Measurements from ENCODE around the gene GADD45G.

The GADD45G gene

DNA sequence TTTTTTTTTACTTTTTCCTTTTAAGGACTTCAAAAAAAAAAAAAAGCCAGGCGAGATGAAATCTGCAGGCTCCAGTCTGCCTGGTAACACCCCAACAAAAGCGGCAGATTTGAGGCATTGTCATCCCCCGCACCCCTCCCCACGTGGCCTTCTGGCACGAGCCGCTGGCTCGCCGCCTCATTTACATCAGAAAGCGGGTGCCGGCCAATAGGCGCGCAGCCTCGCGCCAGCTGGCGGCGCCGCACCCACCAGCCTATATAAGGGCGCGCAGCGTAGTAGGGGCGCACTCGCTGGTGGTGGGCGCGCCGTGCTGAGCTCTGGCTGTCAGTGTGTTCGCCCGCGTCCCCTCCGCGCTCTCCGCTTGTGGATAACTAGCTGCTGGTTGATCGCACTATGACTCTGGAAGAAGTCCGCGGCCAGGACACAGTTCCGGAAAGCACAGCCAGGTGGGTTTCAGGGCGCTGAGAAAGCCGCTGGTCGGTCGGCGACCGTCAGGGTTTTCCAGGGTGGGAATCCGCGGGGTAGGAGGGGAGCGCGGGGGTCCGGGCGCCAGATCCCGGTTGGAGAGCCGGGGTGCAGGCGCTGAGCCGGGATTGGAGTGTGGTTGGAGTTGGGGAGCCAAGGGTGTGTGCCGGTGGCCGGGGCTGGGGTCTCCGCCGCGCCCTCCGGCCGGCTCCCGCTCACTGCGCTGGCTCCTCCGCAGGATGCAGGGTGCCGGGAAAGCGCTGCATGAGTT lies at the start of gene GADD45G:
Gene GADD45G (plus strand): TSS at position 284 of the 736 bp plus-strand sequence. CDS start 110 bp downstream, at position 394.
- peak within 1 kb of the TSS; percentile 56 for H3K4me3 ChIP-seq (ENCODE audit: low read length)
- no peak for TF ChIP-seq CTCF (conservative IDR thresholded peaks at IDR 0.05; ENCODE audit: low read length)
- peak; percentile 54 for DNase-seq (ENCODE audit: low read depth)

DNA sequence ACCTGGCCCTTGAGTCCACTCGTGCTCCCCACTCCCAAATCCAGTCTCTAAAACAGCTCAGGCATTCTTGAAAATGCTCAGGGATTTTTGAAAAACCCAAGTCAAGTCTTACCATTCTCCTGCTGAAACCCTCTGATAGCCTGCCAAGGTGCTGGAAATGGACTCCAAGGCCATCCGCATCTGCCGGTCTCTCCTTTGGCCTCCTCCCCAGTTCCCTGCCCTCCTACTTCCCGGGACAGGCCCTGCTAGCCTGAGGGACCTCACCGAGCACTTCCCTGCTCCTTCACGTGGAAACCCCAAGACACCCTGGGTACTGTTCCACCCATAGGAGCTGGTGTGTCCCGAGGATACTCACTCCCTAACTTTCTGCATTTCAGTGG lies 49.8 kb upstream of the GADD45G start:
- no peak overlapping the region for H3K4me3 ChIP-seq (ENCODE audit: low read length)
- no peak for DNase-seq (ENCODE audit: low read depth)
- TF ChIP-seq CTCF (conservative IDR thresholded peaks at IDR 0.05; ENCODE audit: low read length), result no peak

- DNase-seq (ENCODE audit: low read depth), result no peak
- H3K4me3 ChIP-seq (ENCODE audit: low read length), result no peak overlapping the region
- TF ChIP-seq CTCF (conservative IDR thresholded peaks at IDR 0.05; ENCODE audit: low read length), result no peak
Measured at GRCh38 chr9:89555451-89556375, 49.1 kb upstream of the GADD45G start.

DNA sequence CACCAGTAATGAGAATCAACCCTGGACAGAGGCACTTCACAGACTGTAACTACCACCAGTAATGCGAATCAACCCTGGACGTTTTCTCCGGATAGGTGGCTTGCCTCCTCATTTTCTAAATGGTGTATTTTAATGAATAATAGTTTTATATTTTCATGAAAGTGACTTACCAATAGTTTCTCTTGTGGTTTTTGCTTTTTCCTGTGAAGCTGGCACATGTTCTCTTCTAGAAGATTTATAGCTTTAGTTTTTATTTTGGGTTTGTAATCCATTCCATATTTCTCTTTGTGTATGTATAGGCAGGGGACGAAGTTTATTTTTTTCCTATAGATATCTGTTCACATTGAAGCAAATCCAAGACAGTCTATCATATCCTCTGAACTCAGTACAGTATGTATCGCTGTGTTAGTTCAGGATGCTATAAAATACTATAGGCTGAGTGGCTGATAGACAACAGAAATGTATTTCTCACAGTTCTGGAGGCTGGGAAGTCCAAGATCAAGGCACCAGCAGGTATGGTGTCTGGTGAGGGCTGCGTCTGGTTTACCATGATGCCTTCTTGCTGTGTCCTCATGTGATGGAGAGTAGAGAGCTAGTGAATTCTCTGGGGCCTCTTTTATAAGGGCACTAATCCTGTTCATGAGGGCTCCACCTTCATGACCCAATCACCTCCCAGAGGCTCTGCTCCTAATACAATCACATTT lies 46.5 kb upstream of the GADD45G start:
- no peak for DNase-seq (ENCODE audit: low read depth)
- TF ChIP-seq CTCF (conservative IDR thresholded peaks at IDR 0.05; ENCODE audit: low read length), result no peak

DNA sequence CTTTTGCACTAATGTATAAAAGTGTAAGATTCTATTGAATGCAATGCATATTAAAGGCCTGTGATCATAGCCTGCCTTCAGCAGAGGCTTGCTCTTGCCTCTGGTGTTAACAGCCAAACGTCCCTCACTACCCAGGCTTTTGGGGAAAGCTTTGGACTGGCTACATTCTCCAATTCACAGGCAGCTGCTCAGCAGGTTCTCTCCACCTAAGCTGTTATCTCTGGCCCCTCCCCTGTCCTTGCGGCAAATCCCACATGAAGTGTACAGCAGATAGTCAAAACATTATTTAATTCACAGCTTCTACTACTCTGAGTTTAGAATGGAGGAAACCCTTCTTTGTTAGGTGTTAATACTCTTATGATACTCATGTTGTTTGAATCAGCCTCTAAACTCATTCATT lies 45.9 kb upstream of the GADD45G start:
- DNase-seq (ENCODE audit: low read depth), result no peak
- no peak overlapping the region for H3K4me3 ChIP-seq (ENCODE audit: low read length)
- TF ChIP-seq CTCF (conservative IDR thresholded peaks at IDR 0.05; ENCODE audit: low read length), result no peak

More for the DNA sequence above, 46.5 kb upstream of the GADD45G start:
- H3K4me3 ChIP-seq (ENCODE audit: low read length), result no peak overlapping the region

- TF ChIP-seq CTCF (conservative IDR thresholded peaks at IDR 0.05; ENCODE audit: low read length), result no peak
- no peak for DNase-seq (ENCODE audit: low read depth)
Measured at GRCh38 chr9:89562186-89562814, 42.5 kb upstream of the GADD45G start.

More at GRCh38 chr9:89562186-89562814, 42.5 kb upstream of the GADD45G start:
- no peak overlapping the region for H3K4me3 ChIP-seq (ENCODE audit: low read length)
